Retina (tissue), 1 donor: ENCODE results near the gene LY9.

ENCODE experiments used
- DNase-seq: peaks from one replicate; pipeline ENCODE4 v3.0.0-alpha.2; 2016

The LY9 gene

DNA sequence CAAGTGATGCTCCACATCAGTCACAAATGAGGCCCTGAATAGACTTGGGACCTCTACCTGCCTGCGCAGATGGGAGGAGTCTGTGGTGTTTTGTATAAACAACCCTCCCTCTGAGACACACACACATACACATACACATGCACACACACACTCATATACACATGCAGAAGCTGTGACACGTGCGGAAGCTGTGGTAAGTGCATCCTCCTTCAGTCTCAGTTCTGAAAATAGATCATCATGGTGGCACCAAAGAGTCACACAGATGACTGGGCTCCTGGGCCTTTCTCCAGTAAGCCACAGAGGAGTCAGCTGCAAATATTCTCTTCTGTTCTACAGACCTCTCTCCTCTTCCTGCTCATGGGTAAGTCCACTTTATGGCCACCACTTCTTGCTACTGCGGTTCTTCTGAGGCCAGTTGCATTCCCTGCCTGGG is at the start of gene LY9:
Gene LY9, plus strand, starts transcription at position 224 of the 433 bp plus-strand sequence. Its CDS starts 14 bp downstream, at position 238.
- DNase-seq: no peak

GRCh38 chr1:160746836-160747500 is 49.0 kb upstream of the LY9 start:
- DNase-seq: no peak

DNA sequence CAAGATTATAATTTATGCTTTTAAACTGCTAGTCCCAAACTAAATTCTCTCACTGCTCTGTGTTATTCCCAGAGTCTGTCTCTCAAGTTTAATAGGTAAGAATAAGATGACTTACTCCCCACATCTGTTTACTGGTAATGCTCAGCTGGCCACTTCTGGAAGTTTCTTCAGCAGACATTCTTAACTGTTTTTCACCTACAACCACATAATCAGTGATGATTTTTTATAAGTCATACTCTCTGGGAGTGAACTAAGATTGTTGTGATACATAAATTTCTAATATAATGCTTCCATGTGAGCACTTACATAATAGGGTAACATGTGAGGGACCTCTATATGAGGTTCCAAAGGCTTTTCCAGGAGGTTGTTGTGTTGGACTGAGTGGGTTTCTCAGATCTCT is 48.3 kb upstream of the LY9 start:
- no peak for DNase-seq

- DNase-seq: no peak
Measured at GRCh38 chr1:160748181-160748877, 47.6 kb upstream of the LY9 start.

DNA sequence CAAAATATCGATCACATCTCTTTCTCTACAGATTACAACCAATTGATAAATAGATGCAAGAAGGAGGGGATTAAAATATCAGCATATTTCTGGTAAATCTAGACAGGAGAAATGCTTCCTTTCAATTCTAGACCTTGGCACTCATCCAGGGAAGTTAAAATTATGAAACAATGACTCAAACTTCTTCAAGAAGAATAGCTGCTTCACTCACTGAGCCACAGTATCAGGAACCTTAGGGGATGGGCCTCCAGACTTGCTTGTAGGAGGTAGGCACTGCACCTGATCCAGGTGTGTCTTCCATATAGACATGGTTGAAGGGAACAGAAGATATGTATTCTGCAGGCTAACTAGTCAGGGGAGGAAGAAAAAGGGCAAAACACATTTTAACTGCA is 47.1 kb upstream of the LY9 start:
- DNase-seq: no peak

DNA sequence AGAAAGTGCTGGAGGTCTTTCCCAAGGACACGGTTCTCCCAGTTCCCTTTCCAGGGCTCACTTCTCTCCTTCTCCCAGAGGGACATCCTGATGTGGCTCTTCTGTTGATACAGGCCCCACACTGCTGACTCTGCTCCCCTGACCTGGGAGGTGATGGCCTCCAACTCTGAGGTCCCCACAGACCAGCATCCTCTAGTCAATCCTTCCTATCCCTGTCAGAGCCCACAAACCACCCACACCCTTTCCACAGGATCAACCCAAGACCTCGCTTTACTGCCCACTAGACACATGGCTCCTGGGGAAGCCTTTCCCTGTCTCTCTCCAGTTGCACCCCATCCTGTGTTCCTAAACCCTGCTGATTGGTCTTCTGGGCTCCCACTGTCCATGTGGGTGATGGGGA is 45.4 kb upstream of the LY9 start:
- DNase-seq: no peak

GRCh38 chr1:160752406-160752805 is 43.6 kb upstream of the LY9 start:
- no peak for DNase-seq

- no peak for DNase-seq
Measured at GRCh38 chr1:160752924-160753323, 43.0 kb upstream of the LY9 start.

DNA sequence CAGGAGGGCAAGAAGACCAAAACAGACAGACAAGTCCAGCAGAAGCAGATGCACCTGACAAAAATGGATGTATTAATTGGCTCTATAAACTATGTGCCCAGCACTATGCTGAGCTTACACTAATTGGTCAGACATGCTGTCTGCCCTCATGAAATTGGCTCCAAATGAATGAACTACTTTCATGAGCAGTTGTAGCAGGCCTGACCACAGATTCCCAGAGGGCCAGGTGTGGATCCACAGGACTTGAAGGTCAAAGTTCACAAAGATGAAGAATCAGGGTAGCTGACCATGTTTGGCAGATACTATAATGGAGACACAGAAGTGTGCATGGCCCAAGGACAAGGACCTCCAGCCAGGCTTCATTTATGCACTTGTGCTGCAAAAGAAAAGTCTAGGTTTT is 42.4 kb upstream of the LY9 start:
- DNase-seq: no peak

- DNase-seq: no peak
Measured at GRCh38 chr1:160755461-160755860, 40.5 kb upstream of the LY9 start.

DNA sequence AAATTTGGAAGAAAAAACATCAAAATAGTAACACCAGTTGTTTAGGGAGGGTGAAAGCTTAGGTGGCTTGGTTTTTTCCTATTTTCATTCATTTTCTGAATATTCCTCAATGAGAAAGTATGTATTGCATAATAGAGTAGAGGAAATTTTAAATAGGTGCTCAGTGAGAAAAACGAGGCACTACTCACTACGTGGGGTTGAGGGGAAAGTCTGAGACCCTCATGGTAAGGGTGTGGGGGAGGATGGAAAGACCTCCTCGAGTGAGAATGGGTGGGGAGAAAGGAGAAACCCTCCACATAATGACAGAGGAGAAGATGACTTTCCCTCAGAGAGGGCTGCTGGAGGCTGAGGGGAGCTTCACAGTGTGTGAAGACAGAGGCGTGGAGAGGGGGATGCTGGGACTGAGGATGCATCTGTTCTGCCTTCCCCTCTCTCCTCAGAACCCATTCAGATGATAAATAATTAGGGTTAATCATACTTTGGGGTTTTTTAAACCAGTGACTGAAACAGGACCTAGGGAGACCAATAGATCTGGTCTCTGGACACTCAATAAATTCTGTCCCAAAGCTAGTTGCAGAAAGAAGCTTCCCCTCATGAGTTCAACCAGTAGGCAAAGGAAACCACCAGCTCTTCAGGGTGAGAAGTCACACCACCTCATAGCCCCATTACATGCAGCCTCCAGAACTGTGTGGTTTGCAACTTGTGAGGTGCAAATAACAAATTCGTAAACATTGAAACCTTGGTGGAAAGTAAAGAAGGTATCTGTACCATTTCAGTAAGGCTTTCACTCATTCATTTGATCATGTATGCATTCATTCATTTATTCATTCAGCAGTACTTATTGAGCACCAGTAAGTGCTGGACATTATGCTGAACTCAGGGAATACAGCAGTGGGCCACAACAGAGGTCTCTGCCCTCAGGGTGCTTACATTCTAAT is 39.8 kb upstream of the LY9 start:
- DNase-seq: no peak

GRCh38 chr1:160756849-160757201 is 39.1 kb upstream of the LY9 start:
- no peak for DNase-seq

- DNase-seq: no peak
Measured at GRCh38 chr1:160758521-160758920, 37.5 kb upstream of the LY9 start.

DNA sequence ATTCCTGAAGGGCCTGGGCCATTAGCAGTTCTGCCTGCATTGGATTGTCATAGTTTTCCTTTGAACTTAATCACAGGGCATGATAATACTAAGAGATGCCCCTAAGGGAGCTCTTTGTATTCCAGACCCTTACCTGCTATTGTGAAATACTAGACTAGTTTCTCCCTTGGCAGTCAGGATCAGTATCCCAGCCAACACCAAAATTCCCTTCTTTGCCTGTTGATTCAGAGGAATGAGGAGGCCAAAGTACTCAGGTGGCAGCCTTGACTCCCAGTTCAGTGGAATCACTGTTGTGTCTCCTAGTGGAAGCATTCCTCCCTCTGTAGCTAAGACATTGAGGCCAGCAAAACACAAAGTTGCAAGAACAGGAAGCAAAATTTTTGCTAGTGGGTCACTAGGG is 36.2 kb upstream of the LY9 start:
- DNase-seq: no peak

- DNase-seq: no peak
Measured at GRCh38 chr1:160761046-160761445, 34.9 kb upstream of the LY9 start.

DNA sequence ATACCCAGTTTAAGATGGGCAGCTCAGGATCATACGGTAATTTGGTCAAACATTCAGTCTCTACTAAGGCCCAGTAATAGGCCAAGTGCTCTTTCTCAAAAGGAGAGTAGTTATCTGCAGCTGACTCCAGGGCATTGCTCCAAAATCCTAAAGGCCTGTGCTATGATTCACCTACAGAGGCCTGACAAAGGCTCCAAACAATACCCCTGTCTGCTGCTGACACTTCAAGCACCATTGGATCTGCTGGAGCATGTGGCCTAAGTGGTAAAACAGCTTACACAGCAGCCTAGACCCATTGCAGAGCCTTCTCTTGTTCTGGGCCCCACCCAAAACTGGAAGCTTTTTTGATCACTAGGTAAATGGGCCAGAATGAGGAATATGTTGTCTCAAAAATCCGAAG is 34.1 kb upstream of the LY9 start:
- DNase-seq: no peak

GRCh38 chr1:160763993-160764392 is 32.0 kb upstream of the LY9 start:
- no peak for DNase-seq

DNA sequence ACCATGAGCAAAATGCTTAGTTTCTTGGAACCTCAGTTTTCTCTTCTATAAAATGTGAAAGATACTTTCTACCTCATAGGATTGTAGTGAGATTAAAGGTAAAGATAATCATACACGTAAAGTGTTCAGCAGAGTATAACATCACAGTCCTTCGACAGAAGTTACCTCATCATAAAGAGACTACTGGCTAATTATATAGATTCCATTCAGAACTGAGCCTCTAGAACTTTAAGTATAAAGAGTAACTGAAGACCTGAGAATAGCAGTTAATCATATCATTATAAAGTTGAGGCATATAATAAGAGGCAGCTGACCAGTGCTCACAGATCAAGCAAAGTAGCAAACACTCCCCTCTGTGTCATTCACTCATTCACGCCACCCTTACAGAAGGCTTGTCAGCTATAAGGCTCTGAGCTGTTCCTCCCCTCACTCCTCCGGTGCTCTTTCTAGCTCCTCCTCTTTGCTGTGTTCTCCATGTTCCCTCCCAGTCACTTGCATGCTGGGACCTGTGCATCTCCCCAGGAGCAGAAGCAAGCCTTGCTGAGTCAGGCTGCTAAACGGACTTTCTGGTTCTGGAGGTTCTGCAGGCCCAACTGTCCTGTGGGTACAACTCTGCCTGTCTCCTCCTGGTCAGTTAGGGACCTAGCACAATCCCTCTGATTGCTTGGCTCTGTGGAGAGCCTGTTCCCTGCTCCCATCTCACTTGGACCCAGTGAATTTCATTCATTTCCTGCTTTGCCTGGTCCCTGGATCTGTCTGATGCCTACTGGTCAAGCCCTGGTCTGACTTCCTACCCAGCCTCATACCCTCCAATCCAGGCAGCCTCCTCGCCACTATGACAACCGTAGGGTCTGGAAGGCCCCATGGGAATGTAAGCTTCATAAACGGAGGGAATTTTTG is 28.3 kb upstream of the LY9 start:
- no peak for DNase-seq

DNA sequence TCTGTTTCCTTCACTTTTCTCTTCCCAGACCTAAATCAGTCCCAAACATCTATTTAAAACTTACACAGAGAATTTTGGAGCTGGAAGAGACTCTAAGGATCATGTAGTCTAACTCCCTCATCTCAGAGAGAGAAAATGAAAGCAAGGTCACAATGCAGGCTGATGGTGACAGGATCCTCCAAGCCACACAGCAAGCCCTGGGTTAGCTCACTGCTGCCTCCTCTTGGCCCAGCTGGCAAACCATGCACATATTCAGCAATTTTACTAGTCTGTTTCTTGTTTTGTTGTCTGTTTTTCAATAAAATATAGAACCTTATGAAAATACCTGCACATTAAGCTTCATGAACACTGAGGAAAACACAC is 27.7 kb upstream of the LY9 start:
- DNase-seq: no peak

DNA sequence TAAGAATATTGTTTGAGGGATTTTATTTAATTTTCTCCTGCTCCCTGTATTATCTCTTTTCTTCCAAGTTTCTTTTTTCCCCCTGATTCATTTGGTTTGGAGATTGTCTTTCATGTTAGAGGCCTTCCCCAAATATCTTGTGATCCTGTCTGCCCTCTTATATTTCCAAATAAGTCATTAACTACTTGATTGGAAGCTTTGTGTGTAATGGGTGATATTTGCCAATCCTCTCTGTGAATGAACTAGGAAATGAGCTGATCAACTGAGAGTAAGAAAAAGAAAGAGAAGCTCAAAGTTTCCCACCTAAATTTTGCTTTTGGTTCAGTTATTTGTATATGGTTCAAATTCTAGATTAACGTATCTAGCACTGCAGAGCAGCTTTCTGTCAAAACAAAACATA is 23.6 kb upstream of the LY9 start:
- no peak for DNase-seq

- DNase-seq: no peak
Measured at GRCh38 chr1:160773093-160773492, 22.9 kb upstream of the LY9 start.

DNA sequence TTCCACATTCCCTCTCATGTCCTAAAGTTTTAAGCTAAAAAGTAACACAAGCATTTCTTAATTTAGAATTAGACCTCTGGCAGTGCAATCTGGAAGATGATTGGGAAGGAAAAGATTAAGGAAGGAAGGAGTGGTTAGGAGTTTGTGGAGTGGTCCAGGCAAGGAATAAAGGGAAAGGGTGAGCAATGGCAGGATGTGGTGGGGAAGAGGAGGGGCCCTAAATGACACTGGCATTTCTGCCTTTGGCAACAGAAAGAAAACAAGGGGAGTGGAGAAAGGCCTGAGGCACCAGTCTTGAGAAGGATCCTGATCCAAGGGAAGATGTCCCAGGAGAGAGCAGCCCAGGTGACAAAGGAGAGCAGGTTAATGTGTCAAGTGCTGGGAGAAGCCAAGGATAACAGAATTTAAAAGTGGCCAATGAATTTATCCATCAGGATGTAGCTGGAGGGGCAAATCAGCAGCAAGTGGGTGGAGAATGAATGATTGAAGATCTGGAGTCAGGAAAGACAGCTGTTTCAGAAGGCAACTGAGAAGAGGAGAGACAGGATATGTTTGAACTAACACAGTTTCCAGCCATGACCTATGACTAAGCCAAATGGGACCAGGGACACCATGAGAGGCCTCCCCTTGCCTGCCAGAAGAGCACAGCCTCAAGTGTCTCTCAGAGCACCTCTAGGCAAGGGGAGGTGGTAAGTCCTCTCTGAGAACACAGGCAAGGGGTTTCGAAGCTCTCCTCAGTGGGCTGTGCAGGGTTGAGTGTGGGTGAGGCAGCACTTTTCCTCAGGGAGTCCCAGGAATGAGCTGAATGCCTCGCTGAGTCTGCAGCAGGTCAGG is 20.9 kb upstream of the LY9 start:
- no peak for DNase-seq
